K562 (cell line): ENCODE data around the gene FLCN. TPM values are rescaled to one million over a fixed set of nuclear protein-coding genes. Genes with fewer than 3 reads are reported as not detected.

Source experiments
- ARNT ChIP-seq, 2 experiments: fragments of 450-650 bp; IDR thresholded peaks; 2 replicates each; pipeline ENCODE4 v1.6.1; 2016; ENCODE audit warnings: mild to moderate bottlenecking in 1 of 2
- CCAR2 ChIP-seq: fragments of 200-400 bp; formaldehyde crosslinking; IDR thresholded peaks from 2 replicates; pipeline ENCODE4 v1.6.1; 2017; ENCODE audit warnings: mild to moderate bottlenecking, low read depth, low read length
- CEBPB ChIP-seq: fragments of 450-650 bp; IDR thresholded peaks from 2 replicates; pipeline ENCODE4 v1.6.1; 2016; ENCODE audit warnings: missing genetic modification characterization, missing compliant biosample characterization
- CREM ChIP-seq: IDR thresholded peaks from 2 replicates; pipeline ENCODE4 v1.6.1; 2014; ENCODE audit warnings: antibody characterized with exemption, low read depth
- EP300 ChIP-seq: IDR thresholded peaks from 2 replicates; pipeline ENCODE4 v1.6.1; 2012; ENCODE audit warnings: low read length, improper control_type of control experiment
- ESRRB ChIP-seq: fragments of 250-450 bp; sonication (Bioruptor Pico); IDR thresholded peaks from 2 replicates; pipeline ENCODE4 v1.5.0; 2020; ENCODE audit warnings: mild to moderate bottlenecking, moderate library complexity, borderline replicate concordance
- ETV5 ChIP-seq: sonication (generic); formaldehyde crosslinking; IDR thresholded peaks from 2 replicates; pipeline ENCODE4 v1.4.0; 2020; ENCODE audit warnings: low read depth, mild to moderate bottlenecking, missing genetic modification reagents
- FOSL1 ChIP-seq: fragments of 200-800 bp; sonication (Bioruptor generic); conservative IDR thresholded peaks from 2 replicates; pipeline ENCODE4 v1.6.1; 2016; ENCODE audit warnings: missing genetic modification characterization, missing compliant biosample characterization
- HLTF ChIP-seq: fragments of 450-650 bp; IDR thresholded peaks from 2 replicates; pipeline ENCODE4 v1.6.1; 2016
- HMG20A ChIP-seq: fragments of 450-650 bp; formaldehyde crosslinking; conservative IDR thresholded peaks from 2 replicates; pipeline ENCODE4 v1.4.0; 2020; ENCODE audit warnings: mild to moderate bottlenecking, mixed read lengths
- HMG20B ChIP-seq: fragments of 250-450 bp; sonication (Bioruptor Pico); IDR thresholded peaks from 2 replicates; pipeline ENCODE4 v1.5.0; 2021; ENCODE audit warnings: mild to moderate bottlenecking
- ID3 ChIP-seq, 2 experiments: fragments of 250-450 bp in 1 of 2; fragments of 450-650 bp in 1 of 2; sonication (Bioruptor Pico) in 1 of 2; IDR thresholded peaks; 2 replicates each; pipeline versions ENCODE4 v1.6.1 to v1.8.0; 2016 to 2021; ENCODE audit warnings: mild to moderate bottlenecking in 2 of 2, moderate library complexity in 2 of 2, missing compliant biosample characterization in 1 of 2, missing genetic modification characterization in 1 of 2
- KAT7 ChIP-seq: sonication (generic); formaldehyde crosslinking; IDR thresholded peaks from 2 replicates; pipeline ENCODE4 v1.8.0; 2022; ENCODE audit warnings: missing genetic modification reagents, mild to moderate bottlenecking, borderline replicate concordance
- MAZ ChIP-seq, 2 experiments: fragments of 450-650 bp in 1 of 2; sonication (generic) in 1 of 2; formaldehyde crosslinking; IDR thresholded peaks in 1 of 2; conservative IDR thresholded peaks in 1 of 2; 2 replicates each; pipeline versions ENCODE4 v1.4.0 to v1.5.0; 2020; ENCODE audit warnings: mild to moderate bottlenecking in 1 of 2, missing genetic modification reagents in 1 of 2
- MBD2 ChIP-seq: sonication (generic); IDR thresholded peaks from 2 replicates; pipeline ENCODE4 v1.6.1; 2016; ENCODE audit warnings: low read depth, borderline replicate concordance
- NR1H2 ChIP-seq: sonication (generic); formaldehyde crosslinking; IDR thresholded peaks from 2 replicates; pipeline ENCODE4 v1.4.0; 2020; ENCODE audit warnings: mild to moderate bottlenecking, missing genetic modification reagents
- NR2C2 ChIP-seq, 2 experiments: fragments of 200-800 bp in 1 of 2; sonication (Bioruptor generic) in 1 of 2; sonication (generic) in 1 of 2; formaldehyde crosslinking in 1 of 2; IDR thresholded peaks; 2 replicates each; pipeline versions ENCODE4 v1.6.1 to v1.8.0; 2016 to 2022; ENCODE audit warnings: mild to moderate bottlenecking in 1 of 2, missing compliant biosample characterization in 1 of 2, missing genetic modification characterization in 1 of 2, missing genetic modification reagents in 1 of 2
- POLR2A ChIP-seq: fragments of 450-650 bp; conservative IDR thresholded peaks from 2 replicates; pipeline ENCODE4 v1.6.1; 2016
- POLR3A ChIP-seq: IDR thresholded peaks from 2 replicates; pipeline ENCODE4 v1.6.1; 2011; ENCODE audit warnings: borderline replicate concordance, mild to moderate bottlenecking, moderate library complexity; ENCODE audit not compliant: insufficient read length, insufficient read depth; ENCODE audit errors: extremely low read depth
- SNAPC5 ChIP-seq: fragments of 250-450 bp; sonication (Bioruptor Pico); IDR thresholded peaks from 2 replicates; pipeline ENCODE4 v1.8.0; 2021; ENCODE audit warnings: moderate library complexity, mild to moderate bottlenecking, inconsistent platforms
- ZFPM2 ChIP-seq: fragments of 250-450 bp; sonication (Bioruptor Pico); IDR thresholded peaks from 2 replicates; pipeline ENCODE4 v1.5.1; 2022; ENCODE audit warnings: mild to moderate bottlenecking
- ZNF165 ChIP-seq: fragments of 250-450 bp; sonication (Bioruptor Pico); IDR thresholded peaks from 2 replicates; pipeline ENCODE4 v1.4.0; 2020; ENCODE audit warnings: borderline replicate concordance
- ZNF586 ChIP-seq: fragments of 450-650 bp; formaldehyde crosslinking; conservative IDR thresholded peaks from 2 replicates; pipeline ENCODE4 v1.4.0; 2020; ENCODE audit warnings: mild to moderate bottlenecking, moderate library complexity
- ZNF639 ChIP-seq, 2 experiments: fragments of 200-800 bp in 1 of 2; sonication (Bioruptor generic) in 1 of 2; sonication (generic) in 1 of 2; formaldehyde crosslinking in 1 of 2; IDR thresholded peaks in 1 of 2; conservative IDR thresholded peaks in 1 of 2; 2 replicates each; pipeline versions ENCODE4 v1.5.0 to v1.6.1; 2016 to 2020; ENCODE audit warnings: missing compliant biosample characterization in 1 of 2, missing genetic modification characterization in 1 of 2, missing genetic modification reagents in 1 of 2
- ZNF76 ChIP-seq: fragments of 250-450 bp; sonication (Bioruptor Pico); IDR thresholded peaks from 2 replicates; pipeline ENCODE4 v1.4.0; 2020; ENCODE audit warnings: mild to moderate bottlenecking, moderate library complexity, borderline replicate concordance
- ZNF79 ChIP-seq: fragments of 250-450 bp; sonication (Bioruptor Pico); IDR thresholded peaks from 2 replicates; pipeline ENCODE4 v1.4.0; 2020; ENCODE audit warnings: low read depth, mild to moderate bottlenecking, moderate library complexity
- polyA plus RNA-seq, 8 experiments: library from polyadenylated mRNA; depleted of rRNA in 4 of 8; stranded (reverse) in 5 of 8; unstranded in 3 of 8; fragments of >200 nt; fragmentation: Nextera tagmentation in 2 of 8; fragmentation: Illumina TruSeq in 1 of 8; extraction: Ambion mirVana in 2 of 8; extraction: Trizol in 1 of 8; gene quantifications; 2 replicates each; pipeline versions ENCODE4 v1.2.1 to v1.2.3, GENCODE V29; 2011 to 2014; ENCODE audit warnings: inconsistent platforms in 1 of 8, missing spikeins in 1 of 8
- total RNA-seq, 7 experiments: library from RNA; depleted of rRNA in 6 of 7; stranded (reverse); fragments of >200 nt in 6 of 7; fragmentation: Illumina TruSeq in 2 of 7; extraction: Trizol in 2 of 7; gene quantifications; 2 replicates each; pipeline versions ENCODE4 v1.2.1 to v1.2.3, GENCODE V29; 2011 to 2021; ENCODE audit warnings: low replicate concordance in 1 of 7

The FLCN gene
- total and polyA plus RNA-seq, 9 of the 15 experiments (the other 6 are each of a cell fraction or from before 2014, with no cell fraction given), result 1.6 to 33.5 (median 10.9) TPM

- TF ChIP-seq ID3 (CRISPR knock-in tag; IDR thresholded peaks at IDR 0.05) (no peak), ID3 (tag; IDR thresholded peaks at IDR 0.05) (peak; percentile 55; the same call in 1 of the 2 replicates), NR2C2 (CRISPR knock-in tag; IDR thresholded peaks at IDR 0.05) (no peak), NR2C2 (tag; IDR thresholded peaks at IDR 0.05) (no peak; the same call in 1 of the 2 replicates), CCAR2 (no peak), HMG20B (CRISPR knock-in tag) (no peak), EP300 (0 out of 2 replicates have a peak, but pooled peaks have one; percentile 16), ZNF639 (CRISPR knock-in tag; conservative IDR thresholded peaks at IDR 0.05 in 1 of 2, IDR thresholded peaks at IDR 0.05 in 1 of 2) (peak in 1 of 2 experiments; percentile 69; a peak in 2 of 4 replicates), NR1H2 (CRISPR knock-in tag) (no peak), CEBPB (tag) (peak; percentile 46; the same call in 1 of the 2 replicates), HLTF (no peak), ZNF79 (CRISPR knock-in tag) (no peak), MAZ (CRISPR knock-in tag; conservative IDR thresholded peaks at IDR 0.05 in 1 of 2, IDR thresholded peaks at IDR 0.05 in 1 of 2) (peak; percentile 41 to 84; a peak in 2 of 4 replicates), MBD2 (peak; percentile 48; the same call in 1 of the 2 replicates), POLR3A (no peak), ZNF165 (CRISPR knock-in tag) (no peak), ZNF76 (CRISPR knock-in tag) (no peak), ESRRB (CRISPR knock-in tag) (no peak), ZNF586 (CRISPR knock-in tag) (no peak), SNAPC5 (CRISPR knock-in tag) (no peak), HMG20A (CRISPR knock-in tag) (no peak), ETV5 (CRISPR knock-in tag) (peak; percentile 27; the same call in 1 of the 2 replicates), KAT7 (CRISPR knock-in tag) (no peak), ZFPM2 (CRISPR knock-in tag) (no peak), CREM (peak; percentile 95), ARNT (IDR thresholded peaks at IDR 0.05) (no peak), FOSL1 (tag) (0 out of 2 replicates have a peak, but pooled peaks have one; percentile 26), POLR2A (peak; percentile 92)
These were observed 43.9 kb upstream of the FLCN start, which contains the start of gene COPS3 (continued) for GRCh38 chr17:17280613-17281549.
